Measurements from ENCODE around the gene TREML2. TPM values are rescaled to one million over a fixed set of nuclear protein-coding genes. Genes with fewer than 3 reads are reported as not detected.

The TREML2 gene
- total and polyA plus RNA-seq, 9 of the 15 experiments (the other 6 are each of a cell fraction or from before 2014, with no cell fraction given): 0.20 to 2.9 (median 1.4) TPM

DNA sequence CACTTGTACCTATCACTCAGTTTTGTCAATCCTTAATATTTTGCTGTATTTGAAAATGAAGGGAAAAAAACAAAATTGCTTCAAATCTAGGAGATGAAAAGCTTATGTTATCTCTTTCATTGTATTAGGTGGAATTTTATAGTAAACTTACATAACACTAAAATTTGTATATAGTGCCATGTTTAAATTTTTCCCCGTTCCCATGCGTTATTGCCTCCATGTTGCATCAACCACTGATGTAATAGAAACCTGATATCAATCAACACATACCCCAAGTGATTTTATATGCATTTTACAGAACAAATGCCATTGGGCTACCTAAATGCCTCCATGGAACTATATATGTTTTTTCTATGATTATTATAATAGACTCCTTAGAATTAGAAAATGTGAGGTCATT lies 23.3 kb downstream of the TREML2 start:
- no peak for ATAC-seq
- CTCF ChIA-PET (ENCODE audit: low intra/inter-chr PET ratio): no interaction called here

More for the DNA sequence above, 23.3 kb downstream of the TREML2 start:
- no peak overlapping the region for H3K27ac ChIP-seq (ENCODE audit: extremely low read depth, low read depth, low read length)
- BruUV-seq (replicated peaks): no TSS peak
- H3K4me2 ChIP-seq (ENCODE audit: insufficient read depth, low read length): no peak overlapping the region
- no peak overlapping the region for H3K9ac ChIP-seq (ENCODE audit: insufficient read depth in 1 of 2, low read depth in 2 of 2, low read length in 2 of 2)
- POLR2A ChIA-PET: interaction anchor here (0.9 kb wide), 1 partner anchor 19 kb away, joined by 3 read pairs; no protein-coding TSS in a partner anchor
- no peaks in the 10 kb centered on the region; the same call in 1 of the 2 replicates for H4K20me1 ChIP-seq (replicated peaks; ENCODE audit: control insufficient read depth, insufficient read depth, low read length)
- no peaks in the 10 kb centered on the region for H3K9me3 ChIP-seq (replicated peaks; ENCODE audit: control insufficient read depth, insufficient read depth, low read depth, low read length)
- in situ Hi-C loops (cut with MboI) (no loop called here), intact Hi-C loops (cut with micrococcal nuclease) (no loop called here)
- peaks cover 0 to 4% of the 10 kb centered on the region in 2 experiments; a peak in 3 of 5 replicates for H3K4me1 ChIP-seq (replicated peaks in 1 of 2; ENCODE audit: control insufficient read depth in 2 of 2, insufficient read depth in 2 of 2, low read length in 2 of 2)
- no peaks in the 10 kb centered on the region for H3K36me3 ChIP-seq (ENCODE audit: control insufficient read depth, insufficient read depth, low read length)
- H3K79me2 ChIP-seq (ENCODE audit: control insufficient read depth, insufficient read depth, low read length): no peaks in the 10 kb centered on the region
- no peak for FAIRE-seq
- no peak for DNase-seq (ENCODE audit: extremely low read depth in 1 of 4, low spot score in 3 of 4)
- peaks cover 4 to 14% of the 10 kb centered on the region in 2 experiments; a peak in 3 of 5 replicates for H3K27me3 ChIP-seq (ENCODE audit: control insufficient read depth in 2 of 2, insufficient read depth in 2 of 2, low read length in 2 of 2)
- no peak overlapping the region for H2AFZ ChIP-seq (ENCODE audit: low read depth, low read length)
- WGBS (ENCODE audit: insufficient coverage, low coverage, missing lambda C conversion rate): 0% methylated on average over 2 of the region's 2 CpGs
- TF ChIP-seq, protein P1, sequence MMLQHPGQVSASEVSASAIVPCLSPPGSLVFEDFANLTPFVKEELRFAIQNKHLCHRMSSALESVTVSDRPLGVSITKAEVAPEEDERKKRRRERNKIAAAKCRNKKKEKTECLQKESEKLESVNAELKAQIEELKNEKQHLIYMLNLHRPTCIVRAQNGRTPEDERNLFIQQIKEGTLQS (IDR thresholded peaks at IDR 0.05): peak; percentile 74; the same call in 1 of the 2 replicates
- TF ChIP-seq, protein P1 (CRISPR knock-in tag; conservative IDR thresholded peaks at IDR 0.05): no peak
- no peak for TF ChIP-seq CAMTA2 (CRISPR knock-in tag; conservative IDR thresholded peaks at IDR 0.05)
- TF ChIP-seq, protein P2, sequence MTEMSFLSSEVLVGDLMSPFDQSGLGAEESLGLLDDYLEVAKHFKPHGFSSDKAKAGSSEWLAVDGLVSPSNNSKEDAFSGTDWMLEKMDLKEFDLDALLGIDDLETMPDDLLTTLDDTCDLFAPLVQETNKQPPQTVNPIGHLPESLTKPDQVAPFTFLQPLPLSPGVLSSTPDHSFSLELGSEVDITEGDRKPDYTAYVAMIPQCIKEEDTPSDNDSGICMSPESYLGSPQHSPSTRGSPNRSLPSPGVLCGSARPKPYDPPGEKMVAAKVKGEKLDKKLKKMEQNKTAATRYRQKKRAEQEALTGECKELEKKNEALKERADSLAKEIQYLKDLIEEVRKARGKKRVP (CRISPR knock-in tag; IDR thresholded peaks at IDR 0.05): peak; percentile 81
- TF ChIP-seq CEBPG (CRISPR knock-in tag; IDR thresholded peaks at IDR 0.05): peak; percentile 59; the same call in 1 of the 2 replicates
- TF ChIP-seq CEBPG (tag; conservative IDR thresholded peaks at IDR 0.05 in 1 of 2, IDR thresholded peaks at IDR 0.05 in 1 of 2): peak; percentile 81 to 98
- no peak for TF ChIP-seq RFX1 (IDR thresholded peaks at IDR 0.05)
- TF ChIP-seq ESRRB (CRISPR knock-in tag; IDR thresholded peaks at IDR 0.05; ENCODE audit: borderline replicate concordance): no peak
- TF ChIP-seq ZNF584 (CRISPR knock-in tag; IDR thresholded peaks at IDR 0.05; ENCODE audit: low read depth): peak; percentile 39; the same call in 1 of the 2 replicates
- TF ChIP-seq PHTF2 (CRISPR knock-in tag; IDR thresholded peaks at IDR 0.05): no peak
- TF ChIP-seq JUND (IDR thresholded peaks at IDR 0.05; ENCODE audit: borderline replicate concordance, low read depth, low read length): peak; percentile 61
- no peak for TF ChIP-seq JUND (tag; IDR thresholded peaks at IDR 0.05; ENCODE audit: borderline replicate concordance, low read depth, low read length)
- TF ChIP-seq ZNF175 (CRISPR knock-in tag; IDR thresholded peaks at IDR 0.05; ENCODE audit: low read depth): peak; percentile 82
- peak; percentile 73; the same call in 1 of the 2 replicates for TF ChIP-seq ATF7 (IDR thresholded peaks at IDR 0.05)
- TF ChIP-seq ZC3H11A (IDR thresholded peaks at IDR 0.05; ENCODE audit: low read depth, low read length): no peak
- TF ChIP-seq ZNF589 (CRISPR knock-in tag; IDR thresholded peaks at IDR 0.05; ENCODE audit: low read depth): 0 out of 2 replicates have a peak, but pooled peaks have one; percentile 23
- TF ChIP-seq TRIM24 (IDR thresholded peaks at IDR 0.05): peak; percentile 80 to 89; a peak in 3 of 4 replicates
- peak; percentile 73; the same call in 1 of the 2 replicates for TF ChIP-seq EP300 (IDR thresholded peaks at IDR 0.05; ENCODE audit: low read length)
- peak; percentile 69 for TF ChIP-seq POLR2H (tag; IDR thresholded peaks at IDR 0.05; ENCODE audit: low read depth)
- TF ChIP-seq, protein P3, sequence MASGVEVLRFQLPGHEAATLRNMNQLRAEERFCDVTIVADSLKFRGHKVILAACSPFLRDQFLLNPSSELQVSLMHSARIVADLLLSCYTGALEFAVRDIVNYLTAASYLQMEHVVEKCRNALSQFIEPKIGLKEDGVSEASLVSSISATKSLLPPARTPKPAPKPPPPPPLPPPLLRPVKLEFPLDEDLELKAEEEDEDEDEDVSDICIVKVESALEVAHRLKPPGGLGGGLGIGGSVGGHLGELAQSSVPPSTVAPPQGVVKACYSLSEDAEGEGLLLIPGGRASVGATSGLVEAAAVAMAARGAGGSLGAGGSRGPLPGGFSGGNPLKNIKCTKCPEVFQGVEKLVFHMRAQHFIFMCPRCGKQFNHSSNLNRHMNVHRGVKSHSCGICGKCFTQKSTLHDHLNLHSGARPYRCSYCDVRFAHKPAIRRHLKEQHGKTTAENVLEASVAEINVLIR (CRISPR knock-in tag; IDR thresholded peaks at IDR 0.05): no peak
- peak; percentile 12; the same call in 1 of the 2 replicates for TF ChIP-seq EP400 (IDR thresholded peaks at IDR 0.05)
- H3K4me3 ChIP-seq: no peak overlapping the region
- H3K9me1 ChIP-seq (ENCODE audit: control insufficient read depth, insufficient read depth, low read length): no peaks in the 10 kb centered on the region

All from K562 (cell line).